Fibroblast of mammary gland (primary cell): ENCODE results near the gene KANK2.

ENCODE experiments used
- DNase-seq: peaks from one replicate; pipeline ENCODE4 v3.0.0-alpha.2; 2010; ENCODE audit warnings: low read depth
- H3K4me3 ChIP-seq: 2 replicates; pipeline ENCODE4 v1.5.1; 2011; ENCODE audit warnings: low read depth, mild to moderate bottlenecking, low read length, moderate library complexity; ENCODE audit not compliant: control insufficient read depth
- TF ChIP-seq, protein P1 (sequence below): conservative IDR thresholded peaks from 2 replicates; pipeline ENCODE4 v1.5.1; 2011; ENCODE audit warnings: low read depth, low read length, inconsistent platforms; ENCODE audit not compliant: control insufficient read depth, insufficient read depth

Gene KANK2

DNA sequence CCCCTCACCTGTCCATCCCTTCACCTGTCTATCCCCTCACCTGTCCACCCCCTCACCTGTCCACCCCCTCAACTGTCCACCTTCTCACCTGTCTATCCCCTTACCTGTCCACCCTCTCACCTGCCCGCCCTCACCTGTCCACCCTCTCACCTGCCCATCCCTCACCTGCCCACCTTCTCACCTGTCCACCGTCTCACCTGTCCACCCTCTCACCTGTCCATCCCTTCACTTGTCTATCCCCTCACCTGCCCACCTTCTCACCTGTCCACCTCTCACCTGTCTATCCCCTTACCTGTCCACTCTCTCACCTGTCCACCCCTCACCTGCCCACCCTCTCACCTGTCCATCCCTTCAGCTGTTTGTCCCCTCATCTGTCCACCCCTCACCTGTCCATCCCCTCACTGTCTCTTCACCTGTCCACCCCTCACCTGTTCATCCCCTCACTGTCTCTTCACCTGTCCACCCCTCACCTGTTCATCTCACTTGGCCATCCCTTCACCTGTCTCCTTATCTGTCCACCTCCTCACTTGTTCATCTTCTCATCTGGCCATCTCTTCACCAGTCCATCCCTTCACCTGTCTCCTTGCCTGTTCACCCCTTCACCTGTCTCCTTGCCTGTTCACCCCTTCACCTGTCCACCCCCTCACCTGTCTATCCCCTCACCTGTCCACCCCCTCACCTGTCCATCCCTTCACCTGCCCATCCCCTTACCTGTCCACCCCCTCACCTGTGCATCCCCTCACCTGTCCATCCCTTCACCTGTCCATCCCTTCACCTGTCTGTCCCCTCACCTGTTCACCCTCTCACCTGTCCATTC is 12.7 kb upstream of the KANK2 start:
- no peak overlapping the region for H3K4me3 ChIP-seq
- DNase-seq: no peak
- TF ChIP-seq, protein P1, sequence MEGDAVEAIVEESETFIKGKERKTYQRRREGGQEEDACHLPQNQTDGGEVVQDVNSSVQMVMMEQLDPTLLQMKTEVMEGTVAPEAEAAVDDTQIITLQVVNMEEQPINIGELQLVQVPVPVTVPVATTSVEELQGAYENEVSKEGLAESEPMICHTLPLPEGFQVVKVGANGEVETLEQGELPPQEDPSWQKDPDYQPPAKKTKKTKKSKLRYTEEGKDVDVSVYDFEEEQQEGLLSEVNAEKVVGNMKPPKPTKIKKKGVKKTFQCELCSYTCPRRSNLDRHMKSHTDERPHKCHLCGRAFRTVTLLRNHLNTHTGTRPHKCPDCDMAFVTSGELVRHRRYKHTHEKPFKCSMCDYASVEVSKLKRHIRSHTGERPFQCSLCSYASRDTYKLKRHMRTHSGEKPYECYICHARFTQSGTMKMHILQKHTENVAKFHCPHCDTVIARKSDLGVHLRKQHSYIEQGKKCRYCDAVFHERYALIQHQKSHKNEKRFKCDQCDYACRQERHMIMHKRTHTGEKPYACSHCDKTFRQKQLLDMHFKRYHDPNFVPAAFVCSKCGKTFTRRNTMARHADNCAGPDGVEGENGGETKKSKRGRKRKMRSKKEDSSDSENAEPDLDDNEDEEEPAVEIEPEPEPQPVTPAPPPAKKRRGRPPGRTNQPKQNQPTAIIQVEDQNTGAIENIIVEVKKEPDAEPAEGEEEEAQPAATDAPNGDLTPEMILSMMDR: no peak

DNA sequence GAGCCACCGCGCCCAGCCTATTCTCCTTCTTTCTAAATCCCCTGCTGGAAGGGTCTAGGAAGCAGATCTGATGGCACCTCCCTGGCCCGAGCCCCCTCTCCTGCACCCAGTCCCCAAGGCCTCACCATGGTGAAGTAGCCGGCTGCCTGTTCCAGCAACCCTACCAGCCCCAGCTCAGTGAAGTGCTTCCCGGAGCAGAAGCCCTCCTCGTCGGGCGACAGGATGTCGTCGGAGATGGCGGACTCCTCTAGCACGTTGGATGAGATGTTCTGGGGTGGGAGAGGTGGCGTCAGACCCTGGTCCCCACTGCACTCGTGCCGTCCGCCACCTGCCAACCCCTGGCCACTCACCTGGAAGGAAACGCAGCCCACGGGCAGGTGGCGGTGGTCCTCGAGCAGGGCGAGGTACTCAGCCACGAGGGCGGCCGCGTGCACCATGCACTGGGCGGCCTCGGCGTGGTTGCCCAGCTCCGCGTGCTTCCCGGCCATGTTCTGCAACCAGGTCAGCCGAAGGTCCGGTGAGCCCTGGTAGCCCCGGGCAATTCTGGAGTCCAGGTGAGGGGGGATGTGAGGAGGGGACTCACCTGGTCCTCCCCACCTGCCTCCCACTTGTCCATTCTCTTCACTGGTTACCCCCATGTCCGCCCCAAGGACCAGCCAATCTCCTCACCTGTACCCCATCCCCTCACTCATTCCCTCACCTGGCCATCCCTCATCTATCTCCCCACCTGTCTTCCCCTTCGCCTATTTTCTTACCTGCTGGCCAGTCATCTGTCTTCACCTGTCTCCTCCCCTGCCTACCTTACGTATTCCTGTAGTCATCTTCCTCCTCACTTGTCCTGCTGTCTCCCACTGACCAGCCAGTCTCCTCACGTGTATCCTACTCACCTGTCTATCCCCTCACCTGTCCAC is 11.5 kb upstream of the KANK2 start:
- DNase-seq: no peak
- TF ChIP-seq, protein P1: no peak
- no peak overlapping the region for H3K4me3 ChIP-seq

DNA sequence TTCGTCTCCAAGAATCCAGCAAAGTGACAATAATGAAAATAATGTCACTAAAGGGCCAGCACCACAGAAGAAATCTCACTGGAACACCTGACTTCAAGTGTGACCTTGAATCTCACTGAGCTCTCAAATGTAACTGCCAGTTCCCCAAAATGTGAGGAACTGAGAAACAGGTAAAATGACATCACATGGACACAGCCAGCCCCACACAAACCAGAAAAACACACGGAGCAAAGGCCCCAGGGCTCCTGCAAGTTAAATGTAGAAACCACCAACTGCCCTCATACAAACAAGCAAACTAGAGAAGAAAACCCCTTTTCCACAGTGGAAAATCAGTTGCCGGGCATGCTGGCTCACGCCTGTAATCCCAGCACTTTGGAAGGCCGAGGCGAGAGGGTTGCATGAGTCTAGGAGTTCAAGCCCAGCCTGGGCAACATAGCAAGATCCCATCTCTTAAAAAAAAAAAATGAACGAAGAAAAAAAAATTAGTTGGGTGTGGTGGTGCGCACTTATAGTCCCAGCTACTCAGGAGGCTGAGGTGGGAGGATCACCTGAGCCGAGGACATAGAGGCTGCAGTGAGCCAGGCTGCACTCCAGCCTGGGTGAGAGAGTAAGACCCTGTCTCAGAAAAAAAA is 8.7 kb upstream of the KANK2 start:
- TF ChIP-seq, protein P1: no peak
- H3K4me3 ChIP-seq: no peak overlapping the region
- no peak for DNase-seq

DNA sequence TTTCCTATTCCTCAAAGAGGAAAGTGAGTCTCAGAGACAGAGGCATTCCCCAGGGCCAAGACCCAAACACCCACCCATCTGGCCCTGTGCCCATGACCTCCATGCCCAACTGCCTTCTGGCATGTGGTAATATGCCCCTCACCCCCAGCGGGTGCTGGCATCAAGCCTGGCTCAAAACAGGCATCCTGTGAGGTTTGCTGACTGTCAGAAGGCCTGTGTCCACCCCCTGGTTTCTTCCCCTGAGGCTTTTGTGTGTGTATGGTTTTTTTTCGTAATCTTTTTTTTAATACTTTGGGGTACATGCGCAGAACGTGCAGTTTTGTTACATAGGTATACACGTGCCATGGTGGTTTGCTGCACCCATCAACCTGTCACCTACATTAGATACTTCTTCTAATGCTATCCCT is 7.6 kb upstream of the KANK2 start:
- TF ChIP-seq, protein P1: no peak
- no peak overlapping the region for H3K4me3 ChIP-seq
- DNase-seq: no peak

DNA sequence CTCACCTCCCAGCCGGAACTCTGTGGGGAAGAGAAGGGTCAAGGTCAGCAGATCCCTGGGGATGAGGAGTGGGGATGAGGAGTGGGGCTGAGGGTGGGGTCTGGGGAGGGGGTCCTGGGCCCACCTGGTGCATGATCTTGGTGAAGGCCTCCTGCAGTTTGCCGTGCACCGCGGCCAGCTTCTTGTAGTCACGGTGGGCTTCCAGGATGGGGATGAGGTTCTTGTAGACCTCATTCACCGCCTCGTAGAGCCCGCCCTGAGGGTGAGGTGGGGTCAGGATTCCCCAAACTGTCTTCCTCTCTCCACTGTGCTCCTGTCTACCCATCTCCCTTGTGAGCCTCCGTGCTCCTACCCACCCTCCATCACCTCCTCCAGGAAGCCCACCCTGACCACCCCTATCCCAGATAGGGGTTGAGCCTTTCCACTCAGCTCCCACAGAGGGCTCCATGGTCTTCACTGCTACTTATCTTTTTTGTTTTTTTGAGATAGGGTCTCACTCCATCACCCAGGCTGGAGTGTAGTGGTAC is 6.8 kb upstream of the KANK2 start:
- no peak for DNase-seq
- no peak overlapping the region for H3K4me3 ChIP-seq
- TF ChIP-seq, protein P1: no peak

DNA sequence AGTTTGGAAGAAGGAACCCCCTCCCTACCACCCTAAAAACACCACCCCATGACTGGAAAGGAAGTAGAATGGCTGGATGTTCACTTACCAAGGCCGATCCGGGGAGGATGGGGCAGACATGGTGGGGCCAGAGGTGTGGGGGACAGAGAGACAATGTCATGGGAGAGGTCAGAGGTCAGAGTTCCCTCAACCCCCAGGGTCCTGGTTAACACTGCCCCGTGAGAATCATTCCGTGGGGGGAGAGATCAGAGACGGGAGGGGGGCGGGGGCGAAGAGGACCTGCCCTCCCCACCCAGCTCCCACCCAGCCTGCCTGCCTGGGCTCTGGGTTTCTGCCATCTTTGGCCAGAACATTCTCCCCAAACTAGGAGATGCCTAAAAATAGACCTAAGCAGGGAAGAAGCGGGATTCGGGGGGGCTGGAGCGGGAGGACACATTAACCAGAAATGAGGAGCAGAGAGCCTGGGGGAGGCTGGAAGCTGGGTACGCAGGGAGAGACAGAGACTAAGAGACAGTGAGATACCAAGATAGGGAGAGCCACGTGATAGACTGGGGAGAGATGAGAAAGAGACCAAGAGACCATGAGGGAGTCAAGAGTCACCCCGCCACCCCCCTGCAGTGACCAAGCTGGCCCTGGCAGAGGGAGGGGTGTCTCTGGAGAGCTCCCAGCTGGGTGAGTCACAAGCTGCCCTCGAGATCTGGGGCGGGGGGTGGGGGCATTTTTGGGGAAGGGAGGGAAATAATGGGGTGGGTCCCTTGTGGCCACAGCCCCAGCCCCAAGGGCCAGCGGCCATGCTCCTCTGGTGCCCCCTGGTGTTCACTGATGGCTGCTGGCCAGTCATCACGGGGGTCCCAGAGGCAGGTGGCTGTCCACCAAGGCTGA is 6.1 kb upstream of the KANK2 start:
- DNase-seq: peak; percentile 87

More for the DNA sequence above, 6.1 kb upstream of the KANK2 start:
- H3K4me3 ChIP-seq: no peak overlapping the region
- TF ChIP-seq, protein P1: peak; percentile 81
